Activated effector memory CD4-positive, alpha-beta T cell treated with anti-CD3 and anti-CD28 coated beads, Interleukin-2, amount 50 U/mL, for 16 hours (primary cell): Measurements from ENCODE around the gene EBF4.
"Not testable (repeated sequence)": the region's sequence is repeated elsewhere in the genome, so short reads cannot be mapped to it uniquely, and the experiment has no call there.

Source experiments
- DNase-seq: peaks from one replicate; pipeline ENCODE4 v3.0.0-alpha.2; 2020

The EBF4 gene

GRCh38 chr20:2760297-2760951 lies 67.8 kb downstream of the EBF4 start:
- no peak for DNase-seq

GRCh38 chr20:2760952-2761305 lies 68.3 kb downstream of the EBF4 start:
- DNase-seq = no peak

- no peak for DNase-seq
Measured at GRCh38 chr20:2761885-2762284, 69.3 kb downstream of the EBF4 start.

- no peak for DNase-seq
Measured at GRCh38 chr20:2762578-2763131, 70.1 kb downstream of the EBF4 start.

- no peak for DNase-seq
Measured at GRCh38 chr20:2763186-2763585, 70.6 kb downstream of the EBF4 start.

GRCh38 chr20:2767768-2768631 lies 75.4 kb downstream of the EBF4 start:
- no peak for DNase-seq

GRCh38 chr20:2768632-2769015 lies 76.0 kb downstream of the EBF4 start:
- DNase-seq = no peak

GRCh38 chr20:2770091-2770490 lies 77.5 kb downstream of the EBF4 start:
- not testable (repeated sequence) for DNase-seq

- DNase-seq = no peak
Measured at GRCh38 chr20:2771631-2772080, 79.1 kb downstream of the EBF4 start.

- no peak for DNase-seq
Measured at GRCh38 chr20:2773812-2774211, 81.2 kb downstream of the EBF4 start.

- no peak for DNase-seq
Measured at GRCh38 chr20:2775139-2775538, 82.6 kb downstream of the EBF4 start.

GRCh38 chr20:2778602-2779321 lies 86.2 kb downstream of the EBF4 start:
- no peak for DNase-seq

GRCh38 chr20:2780948-2781347 lies 88.4 kb downstream of the EBF4 start:
- DNase-seq = no peak

GRCh38 chr20:2783908-2784566 lies 91.5 kb downstream of the EBF4 start:
- DNase-seq = no peak

GRCh38 chr20:2793471-2793870 lies 100.9 kb downstream of the EBF4 start:
- DNase-seq = no peak

GRCh38 chr20:2794202-2794748 lies 101.7 kb downstream of the EBF4 start:
- DNase-seq = no peak

GRCh38 chr20:2794866-2795447 lies 102.4 kb downstream of the EBF4 start:
- DNase-seq = no peak

GRCh38 chr20:2795451-2795850 lies 102.9 kb downstream of the EBF4 start:
- DNase-seq = no peak

- DNase-seq = no peak
Measured at GRCh38 chr20:2796011-2796660, 103.6 kb downstream of the EBF4 start.

- no peak for DNase-seq
Measured at GRCh38 chr20:2797136-2797983, 104.8 kb downstream of the EBF4 start.
